SK-N-SH (cell line): Measurements from ENCODE around the gene DUOXA2.

ENCODE experiments used
- EZH2phosphoT487 ChIP-seq: fragments of 200-600 bp; sonication (generic); IDR thresholded peaks from 2 replicates; pipeline ENCODE4 v1.6.1; 2017; ENCODE audit warnings: low read depth, mixed run types, mild to moderate bottlenecking, antibody characterized with exemption, moderate library complexity, borderline replicate concordance
- GABPA ChIP-seq: IDR thresholded peaks from 2 replicates; pipeline ENCODE4 v1.4.0; 2012; ENCODE audit warnings: low read depth, mild to moderate bottlenecking
- IRF3 ChIP-seq: fragments of 150-350 bp; IDR thresholded peaks from 2 replicates; pipeline ENCODE4 v1.6.1; 2016; ENCODE audit warnings: mild to moderate bottlenecking, low read depth, low read length
- POLR2AphosphoS5 ChIP-seq: IDR thresholded peaks from 2 replicates; pipeline ENCODE4 v1.6.1; 2012; ENCODE audit warnings: low read depth, low read length
- SMC3 ChIP-seq: IDR thresholded peaks from 2 replicates; pipeline ENCODE4 v1.6.1; 2012; ENCODE audit warnings: low read depth, low read length, improper control_type of control experiment
- USF2 ChIP-seq: fragments of 150-350 bp; IDR thresholded peaks from 2 replicates; pipeline ENCODE4 v1.6.1; 2017; ENCODE audit warnings: antibody characterized with exemption, low read length, low read depth, borderline replicate concordance
- TF ChIP-seq, protein P1 (sequence below): fragments of 200-600 bp; sonication (generic); IDR thresholded peaks from 2 replicates; pipeline ENCODE4 v1.6.1; 2017; ENCODE audit warnings: antibody characterized with exemption, mild to moderate bottlenecking, moderate library complexity
- TF ChIP-seq, protein P2 (sequence below): IDR thresholded peaks from 2 replicates; pipeline ENCODE4 v1.4.0; 2012; ENCODE audit warnings: low read depth, borderline replicate concordance

GRCh38 chr15:45084163-45084562 lies 30.0 kb upstream of the DUOXA2 start:
- TF ChIP-seq, protein P1, sequence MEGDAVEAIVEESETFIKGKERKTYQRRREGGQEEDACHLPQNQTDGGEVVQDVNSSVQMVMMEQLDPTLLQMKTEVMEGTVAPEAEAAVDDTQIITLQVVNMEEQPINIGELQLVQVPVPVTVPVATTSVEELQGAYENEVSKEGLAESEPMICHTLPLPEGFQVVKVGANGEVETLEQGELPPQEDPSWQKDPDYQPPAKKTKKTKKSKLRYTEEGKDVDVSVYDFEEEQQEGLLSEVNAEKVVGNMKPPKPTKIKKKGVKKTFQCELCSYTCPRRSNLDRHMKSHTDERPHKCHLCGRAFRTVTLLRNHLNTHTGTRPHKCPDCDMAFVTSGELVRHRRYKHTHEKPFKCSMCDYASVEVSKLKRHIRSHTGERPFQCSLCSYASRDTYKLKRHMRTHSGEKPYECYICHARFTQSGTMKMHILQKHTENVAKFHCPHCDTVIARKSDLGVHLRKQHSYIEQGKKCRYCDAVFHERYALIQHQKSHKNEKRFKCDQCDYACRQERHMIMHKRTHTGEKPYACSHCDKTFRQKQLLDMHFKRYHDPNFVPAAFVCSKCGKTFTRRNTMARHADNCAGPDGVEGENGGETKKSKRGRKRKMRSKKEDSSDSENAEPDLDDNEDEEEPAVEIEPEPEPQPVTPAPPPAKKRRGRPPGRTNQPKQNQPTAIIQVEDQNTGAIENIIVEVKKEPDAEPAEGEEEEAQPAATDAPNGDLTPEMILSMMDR, result no peak
- TF ChIP-seq IRF3, result no peak
- no peak for TF ChIP-seq SMC3
- TF ChIP-seq EZH2phosphoT487, result no peak
- TF ChIP-seq POLR2AphosphoS5, result no peak
- TF ChIP-seq GABPA, result no peak
- TF ChIP-seq, protein P2, sequence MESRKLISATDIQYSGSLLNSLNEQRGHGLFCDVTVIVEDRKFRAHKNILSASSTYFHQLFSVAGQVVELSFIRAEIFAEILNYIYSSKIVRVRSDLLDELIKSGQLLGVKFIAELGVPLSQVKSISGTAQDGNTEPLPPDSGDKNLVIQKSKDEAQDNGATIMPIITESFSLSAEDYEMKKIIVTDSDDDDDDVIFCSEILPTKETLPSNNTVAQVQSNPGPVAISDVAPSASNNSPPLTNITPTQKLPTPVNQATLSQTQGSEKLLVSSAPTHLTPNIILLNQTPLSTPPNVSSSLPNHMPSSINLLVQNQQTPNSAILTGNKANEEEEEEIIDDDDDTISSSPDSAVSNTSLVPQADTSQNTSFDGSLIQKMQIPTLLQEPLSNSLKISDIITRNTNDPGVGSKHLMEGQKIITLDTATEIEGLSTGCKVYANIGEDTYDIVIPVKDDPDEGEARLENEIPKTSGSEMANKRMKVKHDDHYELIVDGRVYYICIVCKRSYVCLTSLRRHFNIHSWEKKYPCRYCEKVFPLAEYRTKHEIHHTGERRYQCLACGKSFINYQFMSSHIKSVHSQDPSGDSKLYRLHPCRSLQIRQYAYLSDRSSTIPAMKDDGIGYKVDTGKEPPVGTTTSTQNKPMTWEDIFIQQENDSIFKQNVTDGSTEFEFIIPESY, result no peak
- TF ChIP-seq USF2, result no peak
